ENCODE results near the gene BABAM1. TPM values are rescaled to one million over a fixed set of nuclear protein-coding genes. Genes with fewer than 3 reads are reported as not detected.

The BABAM1 gene
- total RNA-seq, 1 experiment from 2014 or later, result 146 TPM

GRCh38 chr19:17281391-17282304, 14.4 kb downstream of the BABAM1 start, which contains the start of gene ANKLE1:
TSS of gene ANKLE1 (plus strand) at chr19:17281901. CDS start at chr19:17281921, 20 bp downstream.
- DNase-seq (ENCODE audit: low spot score), result peak; percentile 68
- CTCF ChIA-PET, result interaction anchor here (0.6 to 5.3 kb wide), 25 partner anchors 8 to 324 kb away, joined by 3 to 29 read pairs (median 4); partner anchors contain the start of genes BABAM1, MRPL34, OCEL1 and USE1
- Mint-ChIP-seq H3K4me1 (peaks cover 3% of the 10 kb centered on the region; the same call in 1 of the 2 replicates), H3K36me3 (peaks cover 22% of the 10 kb centered on the region), H3K4me3 (peak within 1 kb of the TSS; percentile 70), H3K27ac (no peak within 1 kb of the TSS), H3K27me3 (ENCODE audit: low read depth) (peaks cover 6% of the 10 kb centered on the region), H3K9me3 (no peaks in the 10 kb centered on the region)
- TF ChIP-seq NFYB (CRISPR knock-in tag; conservative IDR thresholded peaks at IDR 0.05; ENCODE audit: low read depth) (0 out of 2 replicates have a peak, but pooled peaks have one; percentile 15), MXD4 (CRISPR knock-in tag; IDR thresholded peaks at IDR 0.05; ENCODE audit: borderline replicate concordance) (no peak)
- POLR2A ChIA-PET, result interaction anchor here (1.0 to 2.7 kb wide), 4 partner anchors 14 to 66 kb away, joined by 4 to 13 read pairs (median 4); partner anchors contain the start of genes BABAM1, OCEL1 and USE1
- ATAC-seq, result peak; percentile 35

- Mint-ChIP-seq H3K4me3 (peak overlapping the region; percentile 70), H3K27me3 (ENCODE audit: low read depth) (peaks cover 6% of the 10 kb centered on the region), H3K27ac (no peak overlapping the region), H3K36me3 (peaks cover 12% of the 10 kb centered on the region), H3K4me1 (peaks cover 3% of the 10 kb centered on the region; the same call in 1 of the 2 replicates), H3K9me3 (no peaks in the 10 kb centered on the region)
- DNase-seq (ENCODE audit: low spot score), result peak; percentile 92
- peak; percentile 91 for ATAC-seq
- CTCF ChIA-PET, result interaction anchor here (0.5 to 5.3 kb wide), 21 partner anchors 9 to 430 kb away, joined by 3 to 29 read pairs (median 5); partner anchors contain the start of genes BABAM1, OCEL1 and USE1
- POLR2A ChIA-PET, result interaction anchor here (1.5 to 2.7 kb wide), 3 partner anchors 15 to 56 kb away, joined by 4 to 13 read pairs (median 4); partner anchors contain the start of genes BABAM1 and OCEL1
- peak; percentile 95 for TF ChIP-seq TEAD1 (CRISPR knock-in tag; IDR thresholded peaks at IDR 0.05)
- TF ChIP-seq MAX (CRISPR knock-in tag; IDR thresholded peaks at IDR 0.05), result peak; percentile 99
- TF ChIP-seq AFF4 (CRISPR knock-in tag; IDR thresholded peaks at IDR 0.05; ENCODE audit: borderline replicate concordance), result no peak
- TF ChIP-seq E2F4 (CRISPR knock-in tag; IDR thresholded peaks at IDR 0.05; ENCODE audit: borderline replicate concordance, low read depth), result peak; percentile 85
- no peak for TF ChIP-seq EMX1 (CRISPR knock-in tag; IDR thresholded peaks at IDR 0.05)
- peak; percentile 96; the same call in 1 of the 2 replicates for TF ChIP-seq ESRRA (CRISPR knock-in tag; IDR thresholded peaks at IDR 0.05; ENCODE audit: borderline replicate concordance)
- peak; percentile 90 for TF ChIP-seq ZBTB21 (CRISPR knock-in tag; IDR thresholded peaks at IDR 0.05; ENCODE audit: borderline replicate concordance)
- TF ChIP-seq AR (CRISPR knock-in tag; IDR thresholded peaks at IDR 0.05), result no peak
- TF ChIP-seq ATF2 (CRISPR knock-in tag; IDR thresholded peaks at IDR 0.05; ENCODE audit: borderline replicate concordance, low read depth), result peak; percentile 90; the same call in 1 of the 2 replicates
- peak; percentile 93 for TF ChIP-seq TEAD4 (CRISPR knock-in tag; IDR thresholded peaks at IDR 0.05)
- TF ChIP-seq NFYB (CRISPR knock-in tag; conservative IDR thresholded peaks at IDR 0.05; ENCODE audit: low read depth), result peak; percentile 52; the same call in 1 of the 2 replicates
- TF ChIP-seq ZNF281 (CRISPR knock-in tag; IDR thresholded peaks at IDR 0.05), result peak; percentile 93
- TF ChIP-seq FOXP4 (CRISPR knock-in tag; IDR thresholded peaks at IDR 0.05), result peak; percentile 84
Measured at GRCh38 chr19:17282488-17283125, 15.4 kb downstream of the BABAM1 start.

Data from WTC11 (cell line).